ENCODE measurements around the gene KLF13.

GRCh38 chr15:31367730-31368344, 41.2 kb downstream of the KLF13 start:
- TF ChIP-seq CTCF (IDR thresholded peaks at IDR 0.05) (no peak), POLR2A (IDR thresholded peaks at IDR 0.05) (no peak)
